ENCODE data around the gene SIPA1L3.

DNA sequence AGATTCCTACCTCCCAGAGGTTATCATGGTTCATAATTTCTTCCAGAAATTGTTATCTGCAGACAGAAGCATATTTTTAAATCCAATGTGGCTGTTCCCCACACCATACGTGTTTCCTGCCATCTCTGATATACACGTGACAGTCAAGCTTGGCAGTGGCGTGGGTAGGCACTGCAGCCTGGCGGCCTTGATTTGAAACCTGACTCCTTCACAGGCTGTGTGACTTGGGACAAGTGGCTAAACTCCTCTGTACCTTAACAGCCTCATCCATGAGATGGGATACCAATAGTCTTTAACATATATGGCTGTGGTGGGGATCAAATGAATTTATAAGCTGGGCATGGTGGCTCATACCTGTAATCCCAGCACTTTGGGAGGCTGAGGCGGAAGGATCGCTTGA, 283.8 kb downstream of the SIPA1L3 start:
- TF ChIP-seq POLR2AphosphoS5 (IDR thresholded peaks at IDR 0.05; ENCODE audit: low read depth) (no peak), JUNB (IDR thresholded peaks at IDR 0.05; ENCODE audit: unreplicated experiment) (no peak), STAT1 (IDR thresholded peaks at IDR 0.05; ENCODE audit: unreplicated experiment) (no peak), ZNF331 (CRISPR knock-in tag; IDR thresholded peaks at IDR 0.05; ENCODE audit: low read depth) (no peak), EZH2phosphoT487 (IDR thresholded peaks at IDR 0.05; ENCODE audit: unreplicated experiment) (no peak), EZH2 (IDR thresholded peaks at IDR 0.05; ENCODE audit: low read depth, unreplicated experiment) (no peak), REST (IDR thresholded peaks at IDR 0.05; ENCODE audit: unreplicated experiment) (no peak), CREB1 (CRISPR knock-in tag; IDR thresholded peaks at IDR 0.05; ENCODE audit: low read depth) (no peak), ZNF114 (CRISPR knock-in tag; IDR thresholded peaks at IDR 0.05) (no peak), NANOG (IDR thresholded peaks at IDR 0.05; ENCODE audit: borderline replicate concordance) (no peak)
- TF ChIP-seq, protein P1, sequence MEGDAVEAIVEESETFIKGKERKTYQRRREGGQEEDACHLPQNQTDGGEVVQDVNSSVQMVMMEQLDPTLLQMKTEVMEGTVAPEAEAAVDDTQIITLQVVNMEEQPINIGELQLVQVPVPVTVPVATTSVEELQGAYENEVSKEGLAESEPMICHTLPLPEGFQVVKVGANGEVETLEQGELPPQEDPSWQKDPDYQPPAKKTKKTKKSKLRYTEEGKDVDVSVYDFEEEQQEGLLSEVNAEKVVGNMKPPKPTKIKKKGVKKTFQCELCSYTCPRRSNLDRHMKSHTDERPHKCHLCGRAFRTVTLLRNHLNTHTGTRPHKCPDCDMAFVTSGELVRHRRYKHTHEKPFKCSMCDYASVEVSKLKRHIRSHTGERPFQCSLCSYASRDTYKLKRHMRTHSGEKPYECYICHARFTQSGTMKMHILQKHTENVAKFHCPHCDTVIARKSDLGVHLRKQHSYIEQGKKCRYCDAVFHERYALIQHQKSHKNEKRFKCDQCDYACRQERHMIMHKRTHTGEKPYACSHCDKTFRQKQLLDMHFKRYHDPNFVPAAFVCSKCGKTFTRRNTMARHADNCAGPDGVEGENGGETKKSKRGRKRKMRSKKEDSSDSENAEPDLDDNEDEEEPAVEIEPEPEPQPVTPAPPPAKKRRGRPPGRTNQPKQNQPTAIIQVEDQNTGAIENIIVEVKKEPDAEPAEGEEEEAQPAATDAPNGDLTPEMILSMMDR (conservative IDR thresholded peaks at IDR 0.05; ENCODE audit: low read depth in 2 of 2) = no peak
- TF ChIP-seq, protein P2, sequence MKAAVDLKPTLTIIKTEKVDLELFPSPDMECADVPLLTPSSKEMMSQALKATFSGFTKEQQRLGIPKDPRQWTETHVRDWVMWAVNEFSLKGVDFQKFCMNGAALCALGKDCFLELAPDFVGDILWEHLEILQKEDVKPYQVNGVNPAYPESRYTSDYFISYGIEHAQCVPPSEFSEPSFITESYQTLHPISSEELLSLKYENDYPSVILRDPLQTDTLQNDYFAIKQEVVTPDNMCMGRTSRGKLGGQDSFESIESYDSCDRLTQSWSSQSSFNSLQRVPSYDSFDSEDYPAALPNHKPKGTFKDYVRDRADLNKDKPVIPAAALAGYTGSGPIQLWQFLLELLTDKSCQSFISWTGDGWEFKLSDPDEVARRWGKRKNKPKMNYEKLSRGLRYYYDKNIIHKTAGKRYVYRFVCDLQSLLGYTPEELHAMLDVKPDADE (IDR thresholded peaks at IDR 0.05) = no peak
- TF ChIP-seq, protein P3, sequence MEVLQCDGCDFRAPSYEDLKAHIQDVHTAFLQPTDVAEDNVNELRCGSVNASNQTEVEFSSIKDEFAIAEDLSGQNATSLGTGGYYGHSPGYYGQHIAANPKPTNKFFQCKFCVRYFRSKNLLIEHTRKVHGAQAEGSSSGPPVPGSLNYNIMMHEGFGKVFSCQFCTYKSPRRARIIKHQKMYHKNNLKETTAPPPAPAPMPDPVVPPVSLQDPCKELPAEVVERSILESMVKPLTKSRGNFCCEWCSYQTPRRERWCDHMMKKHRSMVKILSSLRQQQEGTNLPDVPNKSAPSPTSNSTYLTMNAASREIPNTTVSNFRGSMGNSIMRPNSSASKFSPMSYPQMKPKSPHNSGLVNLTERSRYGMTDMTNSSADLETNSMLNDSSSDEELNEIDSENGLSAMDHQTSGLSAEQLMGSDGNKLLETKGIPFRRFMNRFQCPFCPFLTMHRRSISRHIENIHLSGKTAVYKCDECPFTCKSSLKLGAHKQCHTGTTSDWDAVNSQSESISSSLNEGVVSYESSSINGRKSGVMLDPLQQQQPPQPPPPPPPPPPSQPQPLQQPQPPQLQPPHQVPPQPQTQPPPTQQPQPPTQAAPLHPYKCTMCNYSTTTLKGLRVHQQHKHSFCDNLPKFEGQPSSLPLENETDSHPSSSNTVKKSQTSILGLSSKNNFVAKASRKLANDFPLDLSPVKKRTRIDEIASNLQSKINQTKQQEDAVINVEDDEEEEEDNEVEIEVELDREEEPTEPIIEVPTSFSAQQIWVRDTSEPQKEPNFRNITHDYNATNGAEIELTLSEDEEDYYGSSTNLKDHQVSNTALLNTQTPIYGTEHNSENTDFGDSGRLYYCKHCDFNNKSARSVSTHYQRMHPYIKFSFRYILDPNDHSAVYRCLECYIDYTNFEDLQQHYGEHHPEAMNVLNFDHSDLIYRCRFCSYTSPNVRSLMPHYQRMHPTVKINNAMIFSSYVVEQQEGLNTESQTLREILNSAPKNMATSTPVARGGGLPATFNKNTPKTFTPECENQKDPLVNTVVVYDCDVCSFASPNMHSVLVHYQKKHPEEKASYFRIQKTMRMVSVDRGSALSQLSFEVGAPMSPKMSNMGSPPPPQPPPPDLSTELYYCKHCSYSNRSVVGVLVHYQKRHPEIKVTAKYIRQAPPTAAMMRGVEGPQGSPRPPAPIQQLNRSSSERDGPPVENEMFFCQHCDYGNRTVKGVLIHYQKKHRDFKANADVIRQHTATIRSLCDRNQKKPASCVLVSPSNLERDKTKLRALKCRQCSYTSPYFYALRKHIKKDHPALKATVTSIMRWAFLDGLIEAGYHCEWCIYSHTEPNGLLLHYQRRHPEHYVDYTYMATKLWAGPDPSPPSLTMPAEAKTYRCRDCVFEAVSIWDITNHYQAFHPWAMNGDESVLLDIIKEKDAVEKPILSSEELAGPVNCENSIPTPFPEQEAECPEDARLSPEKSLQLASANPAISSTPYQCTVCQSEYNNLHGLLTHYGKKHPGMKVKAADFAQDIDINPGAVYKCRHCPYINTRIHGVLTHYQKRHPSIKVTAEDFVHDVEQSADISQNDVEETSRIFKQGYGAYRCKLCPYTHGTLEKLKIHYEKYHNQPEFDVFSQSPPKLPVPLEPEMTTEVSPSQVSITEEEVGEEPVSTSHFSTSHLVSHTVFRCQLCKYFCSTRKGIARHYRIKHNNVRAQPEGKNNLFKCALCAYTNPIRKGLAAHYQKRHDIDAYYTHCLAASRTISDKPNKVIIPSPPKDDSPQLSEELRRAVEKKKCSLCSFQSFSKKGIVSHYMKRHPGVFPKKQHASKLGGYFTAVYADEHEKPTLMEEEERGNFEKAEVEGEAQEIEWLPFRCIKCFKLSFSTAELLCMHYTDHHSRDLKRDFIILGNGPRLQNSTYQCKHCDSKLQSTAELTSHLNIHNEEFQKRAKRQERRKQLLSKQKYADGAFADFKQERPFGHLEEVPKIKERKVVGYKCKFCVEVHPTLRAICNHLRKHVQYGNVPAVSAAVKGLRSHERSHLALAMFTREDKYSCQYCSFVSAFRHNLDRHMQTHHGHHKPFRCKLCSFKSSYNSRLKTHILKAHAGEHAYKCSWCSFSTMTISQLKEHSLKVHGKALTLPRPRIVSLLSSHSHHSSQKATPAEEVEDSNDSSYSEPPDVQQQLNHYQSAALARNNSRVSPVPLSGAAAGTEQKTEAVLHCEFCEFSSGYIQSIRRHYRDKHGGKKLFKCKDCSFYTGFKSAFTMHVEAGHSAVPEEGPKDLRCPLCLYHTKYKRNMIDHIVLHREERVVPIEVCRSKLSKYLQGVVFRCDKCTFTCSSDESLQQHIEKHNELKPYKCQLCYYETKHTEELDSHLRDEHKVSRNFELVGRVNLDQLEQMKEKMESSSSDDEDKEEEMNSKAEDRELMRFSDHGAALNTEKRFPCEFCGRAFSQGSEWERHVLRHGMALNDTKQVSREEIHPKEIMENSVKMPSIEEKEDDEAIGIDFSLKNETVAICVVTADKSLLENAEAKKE (CRISPR knock-in tag; IDR thresholded peaks at IDR 0.05) = no peak

Measured in GM23338 (cell line).